Measurements from ENCODE around the gene C4B.
"Not testable (repeated sequence)": the region's sequence is repeated elsewhere in the genome, so short reads cannot be mapped to it uniquely, and the experiment has no call there.

The C4B gene

GRCh38 chr6:32035283-32036013, 20.9 kb downstream of the C4B start:
- not testable (repeated sequence) for H3K4me1 ChIP-seq (ENCODE audit: control insufficient read depth in 1 of 2, insufficient read depth in 2 of 2, low read length in 2 of 2); H3K27ac ChIP-seq (ENCODE audit: low read depth, low read length); H3K4me3 ChIP-seq (ENCODE audit: low read depth in 1 of 2, low read length in 2 of 2); H3K9ac ChIP-seq (ENCODE audit: low read depth in 1 of 2, low read length in 2 of 2); H3K27me3 ChIP-seq (ENCODE audit: control insufficient read depth in 1 of 2, insufficient read depth in 2 of 2, low read length in 2 of 2); H3K9me3 ChIP-seq (ENCODE audit: control insufficient read depth in 1 of 2, low read length in 2 of 2); H3K36me3 ChIP-seq (ENCODE audit: control insufficient read depth in 1 of 2, insufficient read depth in 2 of 2, low read length in 2 of 2)

GRCh38 chr6:32037136-32037535, 22.5 kb downstream of the C4B start:
- not testable (repeated sequence) for H3K4me1 ChIP-seq (ENCODE audit: control insufficient read depth in 1 of 2, insufficient read depth in 2 of 2, low read length in 2 of 2); H3K27ac ChIP-seq (ENCODE audit: low read depth, low read length); H3K4me3 ChIP-seq (ENCODE audit: low read depth in 1 of 2, low read length in 2 of 2); H3K9me3 ChIP-seq (ENCODE audit: control insufficient read depth in 1 of 2, low read length in 2 of 2); H3K9ac ChIP-seq (ENCODE audit: low read depth in 1 of 2, low read length in 2 of 2); H3K36me3 ChIP-seq (ENCODE audit: control insufficient read depth in 1 of 2, insufficient read depth in 2 of 2, low read length in 2 of 2); H3K27me3 ChIP-seq (ENCODE audit: control insufficient read depth in 1 of 2, insufficient read depth in 2 of 2, low read length in 2 of 2)

GRCh38 chr6:32037598-32038524, 23.3 kb downstream of the C4B start, which contains the start of gene CYP21A2:
Gene CYP21A2 (plus strand): TSS chr6:32038415. CDS start chr6:32038423, 8 bp downstream.
- H3K36me3 ChIP-seq (ENCODE audit: control insufficient read depth in 1 of 2, insufficient read depth in 2 of 2, low read length in 2 of 2); H3K4me3 ChIP-seq (ENCODE audit: low read depth in 1 of 2, low read length in 2 of 2); H3K9ac ChIP-seq (ENCODE audit: low read depth in 1 of 2, low read length in 2 of 2); H3K27me3 ChIP-seq (ENCODE audit: control insufficient read depth in 1 of 2, insufficient read depth in 2 of 2, low read length in 2 of 2); H3K4me1 ChIP-seq (ENCODE audit: control insufficient read depth in 1 of 2, insufficient read depth in 2 of 2, low read length in 2 of 2); H3K27ac ChIP-seq (ENCODE audit: low read depth, low read length); H3K9me3 ChIP-seq (ENCODE audit: control insufficient read depth in 1 of 2, low read length in 2 of 2): not testable (repeated sequence)

- H3K36me3 ChIP-seq (ENCODE audit: control insufficient read depth in 1 of 2, insufficient read depth in 2 of 2, low read length in 2 of 2); H3K4me3 ChIP-seq (ENCODE audit: low read depth in 1 of 2, low read length in 2 of 2); H3K9me3 ChIP-seq (ENCODE audit: control insufficient read depth in 1 of 2, low read length in 2 of 2); H3K27ac ChIP-seq (ENCODE audit: low read depth, low read length); H3K9ac ChIP-seq (ENCODE audit: low read depth in 1 of 2, low read length in 2 of 2); H3K4me1 ChIP-seq (ENCODE audit: control insufficient read depth in 1 of 2, insufficient read depth in 2 of 2, low read length in 2 of 2); H3K27me3 ChIP-seq (ENCODE audit: control insufficient read depth in 1 of 2, insufficient read depth in 2 of 2, low read length in 2 of 2): not testable (repeated sequence)
Observed at GRCh38 chr6:32038878-32039277, 24.3 kb downstream of the C4B start.

GRCh38 chr6:32039321-32040274, 25.0 kb downstream of the C4B start:
- H3K4me1 ChIP-seq (ENCODE audit: control insufficient read depth in 1 of 2, insufficient read depth in 2 of 2, low read length in 2 of 2); H3K36me3 ChIP-seq (ENCODE audit: control insufficient read depth in 1 of 2, insufficient read depth in 2 of 2, low read length in 2 of 2); H3K4me3 ChIP-seq (ENCODE audit: low read depth in 1 of 2, low read length in 2 of 2); H3K9ac ChIP-seq (ENCODE audit: low read depth in 1 of 2, low read length in 2 of 2); H3K27me3 ChIP-seq (ENCODE audit: control insufficient read depth in 1 of 2, insufficient read depth in 2 of 2, low read length in 2 of 2); H3K9me3 ChIP-seq (ENCODE audit: control insufficient read depth in 1 of 2, low read length in 2 of 2); H3K27ac ChIP-seq (ENCODE audit: low read depth, low read length): not testable (repeated sequence)

GRCh38 chr6:32040299-32041049, 25.9 kb downstream of the C4B start:
- H3K9ac ChIP-seq (ENCODE audit: low read depth in 1 of 2, low read length in 2 of 2); H3K4me3 ChIP-seq (ENCODE audit: low read depth in 1 of 2, low read length in 2 of 2); H3K36me3 ChIP-seq (ENCODE audit: control insufficient read depth in 1 of 2, insufficient read depth in 2 of 2, low read length in 2 of 2); H3K4me1 ChIP-seq (ENCODE audit: control insufficient read depth in 1 of 2, insufficient read depth in 2 of 2, low read length in 2 of 2); H3K27ac ChIP-seq (ENCODE audit: low read depth, low read length); H3K27me3 ChIP-seq (ENCODE audit: control insufficient read depth in 1 of 2, insufficient read depth in 2 of 2, low read length in 2 of 2); H3K9me3 ChIP-seq (ENCODE audit: control insufficient read depth in 1 of 2, low read length in 2 of 2): not testable (repeated sequence)

GRCh38 chr6:32041050-32041321, 26.4 kb downstream of the C4B start:
- not testable (repeated sequence) for H3K4me3 ChIP-seq (ENCODE audit: low read depth in 1 of 2, low read length in 2 of 2); H3K4me1 ChIP-seq (ENCODE audit: control insufficient read depth in 1 of 2, insufficient read depth in 2 of 2, low read length in 2 of 2); H3K27ac ChIP-seq (ENCODE audit: low read depth, low read length); H3K36me3 ChIP-seq (ENCODE audit: control insufficient read depth in 1 of 2, insufficient read depth in 2 of 2, low read length in 2 of 2); H3K9ac ChIP-seq (ENCODE audit: low read depth in 1 of 2, low read length in 2 of 2); H3K27me3 ChIP-seq (ENCODE audit: control insufficient read depth in 1 of 2, insufficient read depth in 2 of 2, low read length in 2 of 2); H3K9me3 ChIP-seq (ENCODE audit: control insufficient read depth in 1 of 2, low read length in 2 of 2)

GRCh38 chr6:32041385-32041784, 26.8 kb downstream of the C4B start:
- H3K27me3 ChIP-seq (ENCODE audit: control insufficient read depth in 1 of 2, insufficient read depth in 2 of 2, low read length in 2 of 2); H3K9me3 ChIP-seq (ENCODE audit: control insufficient read depth in 1 of 2, low read length in 2 of 2); H3K4me3 ChIP-seq (ENCODE audit: low read depth in 1 of 2, low read length in 2 of 2); H3K9ac ChIP-seq (ENCODE audit: low read depth in 1 of 2, low read length in 2 of 2); H3K36me3 ChIP-seq (ENCODE audit: control insufficient read depth in 1 of 2, insufficient read depth in 2 of 2, low read length in 2 of 2); H3K27ac ChIP-seq (ENCODE audit: low read depth, low read length); H3K4me1 ChIP-seq (ENCODE audit: control insufficient read depth in 1 of 2, insufficient read depth in 2 of 2, low read length in 2 of 2): not testable (repeated sequence)

- H3K27me3 ChIP-seq (ENCODE audit: control insufficient read depth in 1 of 2, insufficient read depth in 2 of 2, low read length in 2 of 2); H3K9ac ChIP-seq (ENCODE audit: low read depth in 1 of 2, low read length in 2 of 2); H3K36me3 ChIP-seq (ENCODE audit: control insufficient read depth in 1 of 2, insufficient read depth in 2 of 2, low read length in 2 of 2): not testable (repeated sequence)
Observed at GRCh38 chr6:32042276-32042675, 27.7 kb downstream of the C4B start.

More at GRCh38 chr6:32042276-32042675, 27.7 kb downstream of the C4B start:
- not testable (repeated sequence) for H3K9me3 ChIP-seq (ENCODE audit: control insufficient read depth in 1 of 2, low read length in 2 of 2); H3K4me1 ChIP-seq (ENCODE audit: control insufficient read depth in 1 of 2, insufficient read depth in 2 of 2, low read length in 2 of 2); H3K4me3 ChIP-seq (ENCODE audit: low read depth in 1 of 2, low read length in 2 of 2); H3K27ac ChIP-seq (ENCODE audit: low read depth, low read length)
